ENCODE results near the gene SLC7A14. TPM values are rescaled to one million over a fixed set of nuclear protein-coding genes. Genes with fewer than 3 reads are reported as not detected.

The SLC7A14 gene
- total RNA-seq, 2 experiments from 2014 or later, result not detected

DNA sequence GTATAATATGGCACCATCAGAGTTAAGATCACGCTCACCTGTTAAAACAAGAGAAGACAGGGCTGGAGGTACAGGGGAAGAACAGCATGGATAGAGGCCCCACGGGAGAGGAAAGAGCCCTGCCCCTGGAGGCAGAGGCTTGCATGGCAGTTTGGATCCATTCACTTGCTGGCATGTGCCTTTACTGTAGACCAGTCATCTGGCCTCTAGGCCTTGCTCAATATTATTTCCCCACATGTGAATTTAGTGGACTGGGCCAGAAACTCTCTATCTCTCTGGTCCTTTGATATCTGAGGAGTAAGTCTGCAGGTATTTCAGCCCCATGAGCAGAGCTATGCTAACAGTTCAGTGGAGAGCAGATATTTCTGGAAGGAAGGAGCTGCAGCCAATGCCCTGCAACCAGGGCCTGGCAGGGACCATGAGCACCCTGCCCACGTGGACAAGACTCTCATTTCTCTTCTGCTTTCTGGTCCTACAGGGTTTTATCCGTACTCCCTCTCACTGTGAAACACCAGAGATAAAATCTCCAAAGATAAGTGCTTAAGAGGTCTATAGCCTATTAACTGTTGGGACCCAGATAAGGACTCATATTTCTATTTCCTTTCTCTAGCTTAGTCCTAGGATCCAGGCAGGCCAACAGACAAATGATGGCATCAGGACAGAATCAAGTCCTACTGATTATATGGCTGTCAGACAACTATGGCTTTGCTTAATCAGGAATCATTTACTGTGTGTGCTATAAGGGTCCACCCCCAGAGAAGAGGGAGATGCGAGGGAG lies 102.2 kb downstream of the SLC7A14 start:
- POLR2A ChIA-PET, result no interaction called here
- BruUV-seq (replicated peaks), result no TSS peak
- intact Hi-C loops (cut with micrococcal nuclease; ENCODE audit: unreplicated experiment), result no loop called here

DNA sequence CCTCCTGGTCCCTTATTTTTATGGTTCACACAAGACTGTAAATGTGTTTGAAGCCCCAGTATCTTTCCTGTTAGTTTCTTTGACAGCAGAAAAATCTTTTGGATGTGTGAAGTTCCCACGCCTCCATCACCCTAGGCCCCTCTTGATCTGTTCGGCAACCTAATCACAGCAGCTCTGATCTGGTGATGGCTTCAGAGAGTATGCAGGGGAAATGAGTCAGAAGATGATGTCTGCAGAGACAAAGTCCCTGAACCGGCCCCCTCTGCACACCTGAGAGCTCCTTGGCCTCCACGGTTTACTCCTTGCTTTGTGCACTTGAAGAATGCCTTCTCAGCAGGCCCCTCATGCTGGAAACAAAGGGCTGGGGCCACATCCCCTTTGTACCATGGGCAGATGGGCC lies 103.7 kb downstream of the SLC7A14 start:
- no peak for DNase-seq (ENCODE audit: low spot score)
- TF ChIP-seq, protein P1, sequence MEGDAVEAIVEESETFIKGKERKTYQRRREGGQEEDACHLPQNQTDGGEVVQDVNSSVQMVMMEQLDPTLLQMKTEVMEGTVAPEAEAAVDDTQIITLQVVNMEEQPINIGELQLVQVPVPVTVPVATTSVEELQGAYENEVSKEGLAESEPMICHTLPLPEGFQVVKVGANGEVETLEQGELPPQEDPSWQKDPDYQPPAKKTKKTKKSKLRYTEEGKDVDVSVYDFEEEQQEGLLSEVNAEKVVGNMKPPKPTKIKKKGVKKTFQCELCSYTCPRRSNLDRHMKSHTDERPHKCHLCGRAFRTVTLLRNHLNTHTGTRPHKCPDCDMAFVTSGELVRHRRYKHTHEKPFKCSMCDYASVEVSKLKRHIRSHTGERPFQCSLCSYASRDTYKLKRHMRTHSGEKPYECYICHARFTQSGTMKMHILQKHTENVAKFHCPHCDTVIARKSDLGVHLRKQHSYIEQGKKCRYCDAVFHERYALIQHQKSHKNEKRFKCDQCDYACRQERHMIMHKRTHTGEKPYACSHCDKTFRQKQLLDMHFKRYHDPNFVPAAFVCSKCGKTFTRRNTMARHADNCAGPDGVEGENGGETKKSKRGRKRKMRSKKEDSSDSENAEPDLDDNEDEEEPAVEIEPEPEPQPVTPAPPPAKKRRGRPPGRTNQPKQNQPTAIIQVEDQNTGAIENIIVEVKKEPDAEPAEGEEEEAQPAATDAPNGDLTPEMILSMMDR (conservative IDR thresholded peaks at IDR 0.05; ENCODE audit: low read length), result no peak
- TF ChIP-seq EZH2phosphoT487 (IDR thresholded peaks at IDR 0.05; ENCODE audit: borderline replicate concordance, low read depth, low read length), result no peak
- intact Hi-C loops (cut with micrococcal nuclease; ENCODE audit: unreplicated experiment), result no loop called here
- ChIA-PET POLR2A (interaction anchor here (1.0 kb wide), 1 partner anchor 29 kb away, joined by 3 read pairs; no protein-coding TSS in a partner anchor), CTCF (ENCODE audit: unreplicated experiment) (interaction anchor here (0.9 kb wide), 1 partner anchor 14 kb away, joined by 3 read pairs; no protein-coding TSS in a partner anchor)
- H4K20me1 ChIP-seq (ENCODE audit: insufficient read depth, low read length), result no peaks in the 10 kb centered on the region
- no peaks in the 10 kb centered on the region for H3K4me1 ChIP-seq (ENCODE audit: insufficient read depth, low read length, poor library complexity, severe bottlenecking)
- no peaks in the 10 kb centered on the region for H3K9me3 ChIP-seq (ENCODE audit: low read length)
- no peaks in the 10 kb centered on the region for H3K79me2 ChIP-seq (ENCODE audit: insufficient read depth, low read depth, low read length)
- no peak overlapping the region for H3K27ac ChIP-seq (ENCODE audit: low read depth, low read length, poor library complexity, severe bottlenecking)
- no peak overlapping the region for H3K4me2 ChIP-seq (ENCODE audit: low read length)
- H3K4me3 ChIP-seq (ENCODE audit: low read depth, low read length, poor library complexity, severe bottlenecking), result no peak overlapping the region
- H2AFZ ChIP-seq (ENCODE audit: low read length), result no peak overlapping the region
- BruUV-seq (replicated peaks), result no TSS peak
- H3K36me3 ChIP-seq (ENCODE audit: insufficient read depth, low read length), result no peaks in the 10 kb centered on the region
- H3K9me2 ChIP-seq (ENCODE audit: insufficient read depth, low read length), result no peaks in the 10 kb centered on the region

More for the DNA sequence above, 102.2 kb downstream of the SLC7A14 start:
- TF ChIP-seq, protein P1 (conservative IDR thresholded peaks at IDR 0.05; ENCODE audit: low read length), result peak; percentile 44; the same call in 1 of the 2 replicates
- no peak for TF ChIP-seq EZH2phosphoT487 (IDR thresholded peaks at IDR 0.05; ENCODE audit: borderline replicate concordance, low read depth, low read length)
- Histone ChIP-seq H2AFZ (ENCODE audit: low read length) (no peak overlapping the region), H3K27ac (ENCODE audit: low read depth, low read length, poor library complexity, severe bottlenecking) (no peak overlapping the region), H3K36me3 (ENCODE audit: insufficient read depth, low read length) (no peaks in the 10 kb centered on the region), H3K79me2 (ENCODE audit: insufficient read depth, low read depth, low read length) (no peaks in the 10 kb centered on the region), H3K4me2 (ENCODE audit: low read length) (no peak overlapping the region), H3K4me1 (ENCODE audit: insufficient read depth, low read length, poor library complexity, severe bottlenecking) (no peaks in the 10 kb centered on the region), H3K9me2 (ENCODE audit: insufficient read depth, low read length) (no peaks in the 10 kb centered on the region), H3K9me3 (ENCODE audit: low read length) (no peaks in the 10 kb centered on the region), H4K20me1 (ENCODE audit: insufficient read depth, low read length) (no peaks in the 10 kb centered on the region), H3K4me3 (ENCODE audit: low read depth, low read length, poor library complexity, severe bottlenecking) (no peak overlapping the region)
- DNase-seq (ENCODE audit: low spot score), result no peak
- CTCF ChIA-PET (ENCODE audit: unreplicated experiment), result no interaction called here

- no peaks in the 10 kb centered on the region for H4K20me1 ChIP-seq (ENCODE audit: insufficient read depth, low read length)
- POLR2A ChIA-PET, result interaction anchor here (0.6 kb wide), 1 partner anchor 47 kb away, joined by 3 read pairs; no protein-coding TSS in a partner anchor
- no peak overlapping the region for H2AFZ ChIP-seq (ENCODE audit: low read length)
- BruUV-seq (replicated peaks), result no TSS peak
- no peaks in the 10 kb centered on the region for H3K9me3 ChIP-seq (ENCODE audit: low read length)
- H3K79me2 ChIP-seq (ENCODE audit: insufficient read depth, low read depth, low read length), result no peaks in the 10 kb centered on the region
- no peak overlapping the region for H3K27ac ChIP-seq (ENCODE audit: low read depth, low read length, poor library complexity, severe bottlenecking)
- CTCF ChIA-PET (ENCODE audit: unreplicated experiment), result no interaction called here
- intact Hi-C loops (cut with micrococcal nuclease; ENCODE audit: unreplicated experiment), result no loop called here
- H3K4me2 ChIP-seq (ENCODE audit: low read length), result no peak overlapping the region
- no peak overlapping the region for H3K4me3 ChIP-seq (ENCODE audit: low read depth, low read length, poor library complexity, severe bottlenecking)
- no peak for TF ChIP-seq EZH2phosphoT487 (IDR thresholded peaks at IDR 0.05; ENCODE audit: borderline replicate concordance, low read depth, low read length)
- TF ChIP-seq, protein P1 (conservative IDR thresholded peaks at IDR 0.05; ENCODE audit: low read length), result no peak
- H3K36me3 ChIP-seq (ENCODE audit: insufficient read depth, low read length), result no peaks in the 10 kb centered on the region
- H3K4me1 ChIP-seq (ENCODE audit: insufficient read depth, low read length, poor library complexity, severe bottlenecking), result no peaks in the 10 kb centered on the region
- H3K9me2 ChIP-seq (ENCODE audit: insufficient read depth, low read length), result no peaks in the 10 kb centered on the region
- no peak for DNase-seq (ENCODE audit: low spot score)
These were observed 105.8 kb downstream of the SLC7A14 start for GRCh38 chr3:170480111-170480510.
